ENCODE results near the gene MAPK7. TPM values are rescaled to one million over a fixed set of nuclear protein-coding genes. Genes with fewer than 3 reads are reported as not detected.

The MAPK7 gene
- total and polyA plus RNA-seq, 10 of the 15 experiments (the other 5 are each of a cell fraction or from before 2014, with no cell fraction given) = 0.37 to 13.5 (median 5.6) TPM

DNA sequence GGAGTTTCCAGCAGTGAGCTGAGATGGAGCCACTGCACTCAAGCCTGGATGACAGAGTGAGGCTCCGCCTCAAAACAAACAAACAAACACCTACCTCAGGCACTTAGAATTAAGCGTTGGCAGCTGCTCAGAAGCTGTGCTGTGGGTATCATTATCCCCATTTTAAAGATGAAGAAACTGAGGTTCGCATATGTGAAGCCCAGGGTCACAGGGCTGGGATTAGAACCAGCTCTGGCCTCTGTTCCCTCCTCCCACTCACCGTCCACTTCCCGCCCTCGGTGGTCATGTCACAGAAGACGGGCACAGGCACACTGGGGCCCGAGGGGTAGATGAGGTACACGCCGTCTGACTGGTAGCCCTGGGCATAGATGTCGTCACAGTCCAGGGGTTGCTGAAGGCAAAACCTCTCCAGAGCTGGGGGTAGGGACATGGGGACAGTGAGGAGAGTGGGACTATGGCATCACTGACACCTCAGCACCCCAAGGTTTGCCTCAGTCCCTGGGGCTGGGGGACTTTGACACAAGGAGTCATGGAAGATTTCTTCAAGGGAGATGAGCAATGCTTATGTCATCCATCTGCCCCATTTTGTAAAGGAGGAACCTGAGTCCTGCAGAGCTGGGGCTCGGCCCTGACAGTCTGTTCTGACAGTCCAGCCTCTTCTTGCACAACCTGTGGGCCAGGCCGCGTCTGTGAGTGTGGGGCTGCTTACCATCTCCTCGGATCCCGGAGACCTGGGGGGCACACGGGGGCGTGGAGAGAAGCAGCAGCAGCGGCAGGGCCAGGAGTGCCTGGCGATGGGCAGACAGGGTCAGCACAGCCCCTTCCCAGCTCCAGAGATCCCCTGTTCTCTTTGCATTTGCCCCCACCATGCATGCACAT, 8.0 kb downstream of the MAPK7 start:
- Histone ChIP-seq H3K4me2 (ENCODE audit: control insufficient read depth, insufficient read depth) (no peak overlapping the region), H3K79me2 (ENCODE audit: control insufficient read depth, insufficient read depth, low read length) (no peaks in the 10 kb centered on the region), H3K27me3 (replicated peaks in 1 of 2; ENCODE audit: control insufficient read depth in 2 of 2, insufficient read depth in 2 of 2, low read length in 1 of 2) (no peaks in the 10 kb centered on the region; a peak in 1 of 4 replicates), H3K4me1 (ENCODE audit: control insufficient read depth, insufficient read depth, low read length) (no peaks in the 10 kb centered on the region), H3K9ac (ENCODE audit: control insufficient read depth, insufficient read depth, low read length) (no peak overlapping the region), H3K9me3 (replicated peaks; ENCODE audit: control insufficient read depth, insufficient read depth, low read length) (no peaks in the 10 kb centered on the region), H3K36me3 (ENCODE audit: control insufficient read depth in 2 of 2, insufficient read depth in 2 of 2, low read length in 1 of 2) (no peaks in the 10 kb centered on the region; a peak in 1 of 4 replicates), H3K4me3 (no peak overlapping the region), H2AFZ (ENCODE audit: control insufficient read depth, low read depth, low read length) (no peak overlapping the region), H3K27ac (ENCODE audit: control insufficient read depth, insufficient read depth) (no peak overlapping the region), H4K20me1 (ENCODE audit: control insufficient read depth, insufficient read depth) (no peaks in the 10 kb centered on the region)
- ChIA-PET RAD21 (ENCODE audit: unreplicated experiment) (no interaction called here), CTCF (interaction anchor here (1.4 kb wide), 1 partner anchor 23 kb away, joined by 4 read pairs; the partner anchor contains the start of gene B9D1), SMC1A (ENCODE audit: uncharacterized antibody, unreplicated experiment) (interaction anchor here (1.2 kb wide), 2 partner anchors 11 to 29 kb away, joined by 3 read pairs; no protein-coding TSS in a partner anchor), POLR2A (no interaction called here)
- TF ChIP-seq SREBF2 (IDR thresholded peaks at IDR 0.05; ENCODE audit: low read length) (no peak), HDAC2 (IDR thresholded peaks at IDR 0.05) (no peak)
- FAIRE-seq = no peak
- no peak; the same call in 2 of the 3 replicates for ATAC-seq
- in situ Hi-C loops (cut with MboI) = no loop called here
- WGBS (ENCODE audit: insufficient coverage, insufficient replicate concordance, low lambda C conversion rate, missing lambda C conversion rate) = 70% methylated on average over 20 of the region's 20 CpGs
- intact Hi-C loops (cut with micrococcal nuclease; ENCODE audit: unreplicated experiment) = no loop called here
- no peak for DNase-seq (ENCODE audit: low read depth, low spot score)
- no TSS peak for BruUV-seq (replicated peaks)

DNA sequence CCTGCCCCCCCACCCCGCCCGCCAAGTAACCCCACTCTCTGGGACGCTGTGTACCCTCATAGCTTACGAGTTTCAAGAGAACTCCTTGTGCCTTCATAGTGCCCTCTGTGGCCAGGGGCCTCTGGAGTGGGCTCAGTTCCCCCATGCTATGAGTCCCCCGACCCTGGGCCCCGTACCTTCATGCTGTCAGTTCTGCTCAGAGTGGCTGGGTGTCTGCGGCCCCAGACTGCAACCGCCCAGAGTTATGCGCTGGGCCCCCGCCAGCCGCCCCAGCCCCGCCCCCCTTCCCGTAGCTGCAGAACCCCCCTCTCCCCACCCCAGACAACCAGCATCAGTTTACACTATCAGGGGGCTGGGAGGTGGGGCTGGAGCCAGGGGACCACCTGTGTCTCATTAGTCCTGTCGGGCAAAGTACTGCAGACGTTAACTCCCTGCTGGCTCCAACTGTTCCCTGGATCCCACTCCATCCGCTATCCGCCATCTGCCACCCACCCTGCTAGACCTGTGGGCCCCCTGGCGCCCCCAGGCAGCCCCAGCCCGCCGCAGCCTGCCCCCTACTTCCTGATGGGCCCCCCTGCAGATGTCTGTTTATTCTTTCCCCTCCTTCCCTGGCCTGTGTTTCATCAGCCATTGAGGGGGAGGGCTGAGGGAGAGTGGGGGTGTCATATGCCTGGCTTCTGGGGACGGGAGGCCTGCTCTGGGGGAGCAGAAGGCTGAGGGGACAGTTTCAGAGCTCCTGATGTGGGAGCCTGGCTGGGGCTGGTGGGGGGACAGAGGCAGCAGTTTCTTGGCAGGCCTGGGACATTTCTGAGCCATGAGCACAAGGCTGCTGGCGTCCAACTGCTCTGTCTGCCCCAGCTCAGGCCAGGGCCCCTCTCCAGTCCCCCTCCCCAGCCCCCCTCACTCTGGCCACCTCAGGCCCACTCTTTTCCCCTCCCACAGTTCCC, 8.9 kb downstream of the MAPK7 start, which contains the start of gene MFAP4:
Gene MFAP4, minus strand, starts transcription at position 217 of the 947 bp plus-strand sequence. Its CDS starts 35 bp downstream, at position 182.
- intact Hi-C loops (cut with micrococcal nuclease; ENCODE audit: unreplicated experiment) = no loop called here
- BruUV-seq (replicated peaks) = no TSS peak
- 24% methylated on average over 17 of the region's 22 CpGs for WGBS (ENCODE audit: insufficient coverage, insufficient replicate concordance, low lambda C conversion rate, missing lambda C conversion rate)
- H3K4me2 ChIP-seq (ENCODE audit: control insufficient read depth, insufficient read depth) = no peak within 1 kb of the TSS
- no peak within 1 kb of the TSS for H2AFZ ChIP-seq (ENCODE audit: control insufficient read depth, low read depth, low read length)
- DNase-seq (ENCODE audit: low read depth, low spot score) (no peak), ATAC-seq (no peak), FAIRE-seq (no peak)
- ChIA-PET CTCF (interaction anchor here (0.9 to 1.4 kb wide), 2 partner anchors 10 to 24 kb away, joined by 3 to 4 read pairs; partner anchors contain the start of gene B9D1), SMC1A (ENCODE audit: uncharacterized antibody, unreplicated experiment) (interaction anchor here (1.2 kb wide), 1 partner anchor 10 kb away, joined by 3 read pairs; no protein-coding TSS in a partner anchor), RAD21 (ENCODE audit: unreplicated experiment) (no interaction called here), POLR2A (no interaction called here)
- in situ Hi-C loops (cut with MboI) = no loop called here
- H3K4me1 ChIP-seq (ENCODE audit: control insufficient read depth, insufficient read depth, low read length) = no peaks in the 10 kb centered on the region
- no peaks in the 10 kb centered on the region for H3K79me2 ChIP-seq (ENCODE audit: control insufficient read depth, insufficient read depth, low read length)
- no peaks in the 10 kb centered on the region for H4K20me1 ChIP-seq (ENCODE audit: control insufficient read depth, insufficient read depth)
- no peak within 1 kb of the TSS for H3K4me3 ChIP-seq
- no peaks in the 10 kb centered on the region; a peak in 1 of 4 replicates for H3K27me3 ChIP-seq (replicated peaks in 1 of 2; ENCODE audit: control insufficient read depth in 2 of 2, insufficient read depth in 2 of 2, low read length in 1 of 2)
- no peak within 1 kb of the TSS for H3K27ac ChIP-seq (ENCODE audit: control insufficient read depth, insufficient read depth)
- no peaks in the 10 kb centered on the region for H3K9me3 ChIP-seq (replicated peaks; ENCODE audit: control insufficient read depth, insufficient read depth, low read length)
- H3K36me3 ChIP-seq (ENCODE audit: control insufficient read depth in 2 of 2, insufficient read depth in 2 of 2, low read length in 1 of 2) = no peaks in the 10 kb centered on the region; a peak in 1 of 4 replicates
- no peak within 1 kb of the TSS for H3K9ac ChIP-seq (ENCODE audit: control insufficient read depth, insufficient read depth, low read length)
- TF ChIP-seq CREM (IDR thresholded peaks at IDR 0.05; ENCODE audit: low read depth) (no peak), RFX5 (IDR thresholded peaks at IDR 0.05; ENCODE audit: low read depth, low read length) (no peak), RB1 (IDR thresholded peaks at IDR 0.05; ENCODE audit: borderline replicate concordance) (no peak), YBX1 (IDR thresholded peaks at IDR 0.05) (no peak)
- TF ChIP-seq, protein P1, sequence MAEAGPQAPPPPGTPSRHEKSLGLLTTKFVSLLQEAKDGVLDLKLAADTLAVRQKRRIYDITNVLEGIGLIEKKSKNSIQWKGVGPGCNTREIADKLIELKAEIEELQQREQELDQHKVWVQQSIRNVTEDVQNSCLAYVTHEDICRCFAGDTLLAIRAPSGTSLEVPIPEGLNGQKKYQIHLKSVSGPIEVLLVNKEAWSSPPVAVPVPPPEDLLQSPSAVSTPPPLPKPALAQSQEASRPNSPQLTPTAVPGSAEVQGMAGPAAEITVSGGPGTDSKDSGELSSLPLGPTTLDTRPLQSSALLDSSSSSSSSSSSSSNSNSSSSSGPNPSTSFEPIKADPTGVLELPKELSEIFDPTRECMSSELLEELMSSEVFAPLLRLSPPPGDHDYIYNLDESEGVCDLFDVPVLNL (IDR thresholded peaks at IDR 0.05; ENCODE audit: low read depth, low read length) = no peak
- TF ChIP-seq, protein P2, sequence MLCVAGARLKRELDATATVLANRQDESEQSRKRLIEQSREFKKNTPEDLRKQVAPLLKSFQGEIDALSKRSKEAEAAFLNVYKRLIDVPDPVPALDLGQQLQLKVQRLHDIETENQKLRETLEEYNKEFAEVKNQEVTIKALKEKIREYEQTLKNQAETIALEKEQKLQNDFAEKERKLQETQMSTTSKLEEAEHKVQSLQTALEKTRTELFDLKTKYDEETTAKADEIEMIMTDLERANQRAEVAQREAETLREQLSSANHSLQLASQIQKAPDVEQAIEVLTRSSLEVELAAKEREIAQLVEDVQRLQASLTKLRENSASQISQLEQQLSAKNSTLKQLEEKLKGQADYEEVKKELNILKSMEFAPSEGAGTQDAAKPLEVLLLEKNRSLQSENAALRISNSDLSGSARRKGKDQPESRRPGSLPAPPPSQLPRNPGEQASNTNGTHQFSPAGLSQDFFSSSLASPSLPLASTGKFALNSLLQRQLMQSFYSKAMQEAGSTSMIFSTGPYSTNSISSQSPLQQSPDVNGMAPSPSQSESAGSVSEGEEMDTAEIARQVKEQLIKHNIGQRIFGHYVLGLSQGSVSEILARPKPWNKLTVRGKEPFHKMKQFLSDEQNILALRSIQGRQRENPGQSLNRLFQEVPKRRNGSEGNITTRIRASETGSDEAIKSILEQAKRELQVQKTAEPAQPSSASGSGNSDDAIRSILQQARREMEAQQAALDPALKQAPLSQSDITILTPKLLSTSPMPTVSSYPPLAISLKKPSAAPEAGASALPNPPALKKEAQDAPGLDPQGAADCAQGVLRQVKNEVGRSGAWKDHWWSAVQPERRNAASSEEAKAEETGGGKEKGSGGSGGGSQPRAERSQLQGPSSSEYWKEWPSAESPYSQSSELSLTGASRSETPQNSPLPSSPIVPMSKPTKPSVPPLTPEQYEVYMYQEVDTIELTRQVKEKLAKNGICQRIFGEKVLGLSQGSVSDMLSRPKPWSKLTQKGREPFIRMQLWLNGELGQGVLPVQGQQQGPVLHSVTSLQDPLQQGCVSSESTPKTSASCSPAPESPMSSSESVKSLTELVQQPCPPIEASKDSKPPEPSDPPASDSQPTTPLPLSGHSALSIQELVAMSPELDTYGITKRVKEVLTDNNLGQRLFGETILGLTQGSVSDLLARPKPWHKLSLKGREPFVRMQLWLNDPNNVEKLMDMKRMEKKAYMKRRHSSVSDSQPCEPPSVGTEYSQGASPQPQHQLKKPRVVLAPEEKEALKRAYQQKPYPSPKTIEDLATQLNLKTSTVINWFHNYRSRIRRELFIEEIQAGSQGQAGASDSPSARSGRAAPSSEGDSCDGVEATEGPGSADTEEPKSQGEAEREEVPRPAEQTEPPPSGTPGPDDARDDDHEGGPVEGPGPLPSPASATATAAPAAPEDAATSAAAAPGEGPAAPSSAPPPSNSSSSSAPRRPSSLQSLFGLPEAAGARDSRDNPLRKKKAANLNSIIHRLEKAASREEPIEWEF (IDR thresholded peaks at IDR 0.05; ENCODE audit: insufficient replicate concordance, low read depth, low read length) = no peak
